Hippocampal formation (tissue), 2 donors: Measurements from ENCODE around the gene INCENP.
"Not testable (repeated sequence)": the region's sequence is repeated elsewhere in the genome, so short reads cannot be mapped to it uniquely, and the experiment has no call there.

Experiments used
- DNase-seq, 2 donors: peaks; one replicate each; lab custom pipeline; 2025; lab: John Stamatoyannopoulos, UW

INCENP gene

DNA sequence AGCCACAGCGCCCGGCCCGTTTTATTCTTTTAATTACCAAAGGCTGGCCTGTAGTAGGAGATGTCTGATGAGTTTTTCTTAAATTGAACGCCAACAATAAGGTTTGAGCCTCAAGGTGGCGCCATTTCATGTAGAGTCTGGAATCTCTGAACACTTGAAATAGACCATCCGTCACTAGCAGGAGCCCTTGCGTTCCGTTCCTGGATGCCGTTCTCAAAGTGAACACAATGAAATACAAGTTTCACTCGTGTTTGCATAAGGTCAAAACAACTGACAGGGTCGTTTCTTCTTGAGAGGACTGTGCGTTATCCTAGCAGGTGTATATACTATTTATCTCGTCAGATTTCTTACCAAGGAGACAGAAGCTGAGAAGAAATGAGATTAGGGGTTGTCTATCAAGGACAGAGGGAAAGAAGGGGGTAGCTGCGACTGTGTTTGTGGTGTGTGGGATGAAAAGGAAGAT lies 47.5 kb downstream of the INCENP start:
- DNase-seq, result peak; percentile 54 to 84

GRCh38 chr11:62172294-62172693 lies 48.5 kb downstream of the INCENP start:
- no peak for DNase-seq

GRCh38 chr11:62176766-62177165 lies 53.0 kb downstream of the INCENP start:
- DNase-seq, result no peak

GRCh38 chr11:62179995-62180394 lies 56.2 kb downstream of the INCENP start:
- DNase-seq, result no peak

GRCh38 chr11:62181097-62181496 lies 57.3 kb downstream of the INCENP start:
- DNase-seq, result no peak

- no peak for DNase-seq
Measured at GRCh38 chr11:62182147-62182891, 58.5 kb downstream of the INCENP start.

DNA sequence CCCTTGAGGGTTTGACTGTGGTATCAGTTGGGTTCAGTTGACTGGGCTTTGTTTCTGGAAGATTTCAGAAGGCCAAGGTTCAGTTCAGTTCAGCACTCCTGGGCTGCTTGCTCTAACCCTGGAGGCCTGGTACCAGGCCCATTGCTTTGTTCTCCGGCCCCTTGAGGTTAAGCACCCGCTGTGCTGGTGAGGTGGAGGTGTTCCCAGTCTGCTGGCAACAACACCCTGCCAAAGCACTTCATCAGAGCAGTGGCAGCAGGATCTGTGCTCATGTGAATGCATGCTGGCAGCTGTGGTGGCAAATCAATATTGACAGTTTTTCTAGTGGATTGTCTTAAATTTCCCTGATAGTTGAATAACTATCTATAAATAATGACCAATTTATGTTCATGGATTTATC lies 62.4 kb downstream of the INCENP start:
- DNase-seq, result no peak

DNA sequence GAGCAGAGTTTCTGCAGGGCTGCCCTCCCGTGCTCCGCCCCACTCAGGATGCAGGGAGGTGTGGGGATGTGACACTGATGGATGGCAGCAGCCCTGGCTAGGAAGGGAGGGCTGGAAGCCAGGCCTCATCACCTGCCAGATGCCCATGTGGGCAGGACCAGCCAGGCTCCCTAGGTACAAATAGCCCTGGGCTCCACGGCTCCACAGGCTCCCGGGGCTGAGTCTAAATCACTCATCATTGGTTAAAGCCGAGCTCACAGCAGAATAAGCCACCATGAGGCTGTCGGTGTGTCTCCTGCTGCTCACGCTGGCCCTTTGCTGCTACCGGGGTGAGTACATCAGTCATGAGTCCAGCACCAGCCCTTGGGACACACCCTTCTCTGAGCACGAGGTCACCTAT lies 66.2 kb downstream of the INCENP start, which contains the start of gene SCGB1D1:
Gene SCGB1D1, plus strand, starts transcription at position 206 of the 400 bp plus-strand sequence. Its CDS starts 69 bp downstream, at position 275.
- no peak for DNase-seq

GRCh38 chr11:62193952-62194351 lies 70.1 kb downstream of the INCENP start:
- no peak for DNase-seq

DNA sequence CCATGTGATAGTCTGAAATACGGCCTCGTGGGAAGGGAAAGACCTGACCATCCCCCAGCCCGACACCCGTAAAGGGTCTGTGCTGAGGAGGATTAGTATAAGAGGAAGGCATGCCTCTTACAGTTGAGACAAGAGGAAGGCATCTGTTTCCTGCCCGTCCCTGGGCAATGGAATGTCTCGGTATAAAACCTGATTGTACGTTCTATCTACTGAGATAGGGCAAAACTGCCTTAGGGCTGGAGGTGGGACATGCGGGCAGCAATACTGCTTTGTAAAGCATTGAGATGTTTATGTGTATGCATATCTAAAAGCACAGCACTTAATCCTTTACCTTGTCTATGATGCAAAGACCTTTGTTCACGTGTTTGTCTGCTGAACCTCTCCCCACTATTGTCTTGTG lies 71.2 kb downstream of the INCENP start:
- DNase-seq, result not testable (repeated sequence)

DNA sequence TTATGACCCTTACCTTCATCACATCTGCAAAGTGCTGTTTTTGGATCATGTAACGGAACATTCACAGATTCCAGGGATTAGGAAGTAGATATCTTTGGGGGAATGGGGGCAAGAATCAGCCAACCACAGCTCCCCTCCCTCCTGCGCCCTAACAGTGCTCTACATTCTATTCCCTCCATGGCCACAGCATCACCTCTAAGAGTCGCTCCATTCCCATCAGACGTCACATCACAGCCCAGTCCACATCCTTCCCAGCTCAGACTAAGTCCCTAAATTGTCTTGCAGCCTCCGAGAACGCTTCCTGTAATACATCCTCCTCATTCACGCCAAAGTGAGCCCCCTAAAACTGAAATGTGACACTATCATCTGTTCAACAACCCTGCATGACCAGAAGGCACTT lies 72.1 kb downstream of the INCENP start:
- DNase-seq, result no peak

- not testable (repeated sequence) for DNase-seq
Measured at GRCh38 chr11:62197400-62197799, 73.6 kb downstream of the INCENP start.

GRCh38 chr11:62201376-62201775 lies 77.6 kb downstream of the INCENP start:
- DNase-seq, result no peak
